ENCODE data around the gene ENAH.

ENAH gene

DNA sequence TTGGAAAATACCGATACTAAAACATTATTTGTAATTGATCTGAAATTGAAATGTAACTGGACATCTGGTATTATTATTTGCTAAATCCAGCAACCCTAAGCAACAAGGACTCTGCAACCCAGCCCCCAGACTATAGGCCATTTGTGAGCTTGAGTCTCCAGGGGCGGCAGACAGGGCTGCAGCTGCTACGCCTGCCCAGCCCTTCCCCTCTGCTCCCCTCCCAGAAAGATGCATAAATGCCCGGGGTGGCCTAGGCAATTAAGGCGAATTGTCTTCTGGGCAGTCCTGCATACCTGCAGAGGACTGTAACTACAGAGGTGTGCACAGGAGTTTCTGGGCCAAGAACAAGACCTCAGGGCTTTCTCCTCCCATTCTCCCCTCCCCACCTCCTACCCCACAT lies 183.9 kb downstream of the ENAH start:
- H3K27me3 ChIP-seq (replicated peaks in 2 of 5; ENCODE audit: control insufficient read depth in 4 of 5, insufficient read depth in 5 of 5, low read length in 4 of 5) = no peaks in the 10 kb centered on the region
- H3K27ac ChIP-seq (ENCODE audit: insufficient read depth in 1 of 2, low read depth in 1 of 2, low read length in 2 of 2, poor library complexity in 1 of 2, severe bottlenecking in 2 of 2) = no peak overlapping the region
- peaks cover 0 to 38% (median 22%) of the 10 kb centered on the region in 4 experiments for H3K4me1 ChIP-seq (ENCODE audit: control extremely low read depth in 1 of 4, control insufficient read depth in 4 of 4, insufficient read depth in 4 of 4, low read length in 3 of 4)
- no peak overlapping the region for H3K4me3 ChIP-seq (ENCODE audit: control insufficient read depth in 1 of 7, extremely low read depth in 1 of 7, insufficient read depth in 4 of 7, low read depth in 2 of 7, low read length in 6 of 7)
- CTCF ChIA-PET = interaction anchor here (0.6 to 10.5 kb wide), 10 partner anchors 16 to 596 kb away, joined by 3 to 136 read pairs (median 4); no protein-coding TSS in a partner anchor
- POLR2A ChIA-PET = no interaction called here
- no peak for DNase-seq
- H3K9me3 ChIP-seq (ENCODE audit: control extremely low read depth in 1 of 5, control insufficient read depth in 4 of 5, insufficient read depth in 2 of 5, low read depth in 1 of 5, low read length in 4 of 5) = no peaks in the 10 kb centered on the region
- no peaks in the 10 kb centered on the region for H3K36me3 ChIP-seq (ENCODE audit: control insufficient read depth in 4 of 4, insufficient read depth in 4 of 4, low read length in 3 of 4)
- 100% methylated on average over 3 of the region's 5 CpGs for WGBS (ENCODE audit: insufficient coverage)

DNA sequence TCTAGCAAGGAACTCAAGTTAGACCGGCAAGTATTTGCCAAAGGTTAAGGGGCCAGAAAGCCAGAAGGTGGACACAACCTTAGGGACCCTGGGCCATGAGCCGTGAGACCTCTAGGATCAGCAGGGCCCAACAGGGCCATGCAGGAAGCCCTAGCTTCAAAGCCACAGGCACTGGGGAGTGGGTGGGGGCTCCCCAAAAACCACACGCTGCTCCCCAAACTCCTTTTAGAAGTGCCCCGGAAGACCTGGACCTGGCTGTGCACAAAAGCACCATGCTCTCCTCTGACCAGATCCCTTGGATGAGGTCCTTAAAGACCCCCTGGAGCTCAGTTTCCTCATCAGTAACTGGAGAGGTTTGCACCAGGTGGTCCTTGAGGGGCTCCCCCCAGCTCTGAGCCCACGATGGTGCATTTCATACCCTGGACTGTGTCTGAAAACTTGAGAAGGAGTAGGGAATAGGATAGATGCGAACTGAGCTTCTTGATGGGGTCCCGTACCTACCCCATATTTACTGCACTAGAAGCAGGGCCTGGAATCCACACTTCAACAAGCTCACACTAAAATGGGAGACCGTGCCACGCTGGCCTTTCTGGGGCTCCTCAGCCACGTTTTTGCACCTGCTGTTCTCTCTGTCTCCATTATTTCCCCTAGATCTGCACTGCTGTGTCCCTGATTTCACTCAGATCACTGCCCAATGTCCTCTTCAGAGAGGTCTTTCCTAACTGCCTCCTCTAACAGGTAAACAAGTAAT lies 184.5 kb downstream of the ENAH start:
- DNase-seq = no peak
- Histone ChIP-seq H3K9me3 (ENCODE audit: control extremely low read depth in 1 of 5, control insufficient read depth in 4 of 5, insufficient read depth in 2 of 5, low read depth in 1 of 5, low read length in 4 of 5) (no peaks in the 10 kb centered on the region), H3K36me3 (ENCODE audit: control insufficient read depth in 4 of 4, insufficient read depth in 4 of 4, low read length in 3 of 4) (no peaks in the 10 kb centered on the region), H3K27ac (ENCODE audit: insufficient read depth in 1 of 2, low read depth in 1 of 2, low read length in 2 of 2, poor library complexity in 1 of 2, severe bottlenecking in 2 of 2) (peak overlapping the region in 1 of 2 experiments; percentile 58), H3K4me3 (ENCODE audit: control insufficient read depth in 1 of 7, extremely low read depth in 1 of 7, insufficient read depth in 4 of 7, low read depth in 2 of 7, low read length in 6 of 7) (peak overlapping the region in 5 of 7 experiments; percentile 54 to 89 (median 68)), H3K4me1 (ENCODE audit: control extremely low read depth in 1 of 4, control insufficient read depth in 4 of 4, insufficient read depth in 4 of 4, low read length in 3 of 4) (peaks cover 0 to 38% (median 22%) of the 10 kb centered on the region in 4 experiments), H3K27me3 (replicated peaks in 2 of 5; ENCODE audit: control insufficient read depth in 4 of 5, insufficient read depth in 5 of 5, low read length in 4 of 5) (no peaks in the 10 kb centered on the region)
- CTCF ChIA-PET = interaction anchor here (0.6 to 10.5 kb wide), 14 partner anchors 10 to 596 kb away, joined by 3 to 136 read pairs (median 4); no protein-coding TSS in a partner anchor
- 89% methylated on average over 7 of the region's 10 CpGs for WGBS (ENCODE audit: insufficient coverage)
- POLR2A ChIA-PET = interaction anchor here (1.0 to 2.0 kb wide), 6 partner anchors 24 to 525 kb away, joined by 3 to 4 read pairs (median 4); partner anchors contain the start of gene SRP9

DNA sequence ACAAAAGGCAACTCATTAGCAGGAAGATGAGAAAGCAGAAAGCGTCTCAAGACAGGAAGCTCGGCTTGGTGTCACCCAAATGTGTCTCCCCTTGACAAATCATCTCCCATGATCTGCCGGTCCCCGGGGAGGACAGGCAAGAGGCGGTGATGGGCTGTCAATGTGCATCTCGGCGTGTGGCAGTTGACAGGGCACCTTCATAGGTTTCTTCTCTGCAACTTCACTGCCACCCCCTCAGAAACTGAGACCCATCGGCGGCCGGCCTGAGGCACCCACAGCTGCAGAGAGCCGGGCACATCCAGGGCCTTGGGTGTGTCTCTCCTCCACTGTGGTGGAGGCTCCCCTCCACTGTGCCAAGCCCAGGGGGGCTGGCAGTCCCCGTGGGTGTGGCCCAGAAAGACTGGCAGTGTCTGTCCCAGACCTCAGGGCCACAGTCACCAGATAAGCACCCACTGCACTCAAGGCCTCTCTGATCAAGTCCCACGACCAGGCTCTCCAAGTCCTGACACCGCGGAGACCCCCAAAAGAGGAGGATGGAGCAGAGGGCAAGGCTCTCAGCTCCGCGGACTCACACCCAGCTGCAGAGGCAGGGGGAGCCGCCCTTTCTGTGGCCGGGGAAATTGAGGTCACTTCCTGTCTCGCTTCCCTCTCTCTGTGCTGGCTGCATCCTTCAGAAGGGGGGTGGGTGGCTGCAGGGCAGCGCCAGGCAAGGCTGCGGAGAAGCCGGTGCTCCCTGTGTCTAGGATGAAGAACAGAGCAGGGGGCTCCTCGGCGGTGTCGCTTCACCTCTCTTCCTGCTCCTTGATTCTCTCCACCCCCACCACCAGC lies 185.5 kb downstream of the ENAH start:
- Histone ChIP-seq H3K4me3 (ENCODE audit: control insufficient read depth in 1 of 7, extremely low read depth in 1 of 7, insufficient read depth in 4 of 7, low read depth in 2 of 7, low read length in 6 of 7) (peak overlapping the region; percentile 20 to 89 (median 66)), H3K9me3 (ENCODE audit: control extremely low read depth in 1 of 5, control insufficient read depth in 4 of 5, insufficient read depth in 2 of 5, low read depth in 1 of 5, low read length in 4 of 5) (no peaks in the 10 kb centered on the region), H3K4me1 (ENCODE audit: control extremely low read depth in 1 of 4, control insufficient read depth in 4 of 4, insufficient read depth in 4 of 4, low read length in 3 of 4) (peaks cover 0 to 38% (median 22%) of the 10 kb centered on the region in 4 experiments), H3K27me3 (replicated peaks in 2 of 5; ENCODE audit: control insufficient read depth in 4 of 5, insufficient read depth in 5 of 5, low read length in 4 of 5) (no peaks in the 10 kb centered on the region), H3K36me3 (ENCODE audit: control insufficient read depth in 4 of 4, insufficient read depth in 4 of 4, low read length in 3 of 4) (no peaks in the 10 kb centered on the region), H3K27ac (ENCODE audit: insufficient read depth in 1 of 2, low read depth in 1 of 2, low read length in 2 of 2, poor library complexity in 1 of 2, severe bottlenecking in 2 of 2) (peak overlapping the region; percentile 58 to 82)
- 9% methylated on average over 20 of the region's 26 CpGs for WGBS (ENCODE audit: insufficient coverage)
- CTCF ChIA-PET = interaction anchor here (1.0 to 10.5 kb wide), 10 partner anchors 9 to 597 kb away, joined by 3 to 136 read pairs (median 4); no protein-coding TSS in a partner anchor
- peak; percentile 87 to 96 (median 94) for DNase-seq
- POLR2A ChIA-PET = interaction anchor here (0.5 to 2.0 kb wide), 11 partner anchors 18 to 532 kb away, joined by 3 to 4 read pairs (median 3); partner anchors contain the start of genes SDE2 and SRP9

DNA sequence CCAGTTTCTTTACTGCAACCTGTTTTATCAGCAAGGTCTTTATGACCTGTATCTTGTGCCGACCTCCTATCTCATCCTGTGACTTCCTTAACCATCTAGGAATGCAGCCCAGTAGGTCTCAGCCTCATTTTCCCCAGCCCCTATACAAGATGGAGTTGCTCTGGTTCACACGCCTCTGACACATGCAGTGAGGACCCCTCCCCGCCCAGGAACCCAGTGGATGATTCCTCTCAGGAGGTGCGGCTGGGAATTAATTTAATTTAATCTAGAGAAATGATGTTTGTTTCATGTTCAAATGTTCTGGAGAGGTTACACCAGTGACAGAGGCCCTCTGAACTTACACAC lies 186.1 kb downstream of the ENAH start:
- peak overlapping the region in 1 of 2 experiments; percentile 82 for H3K27ac ChIP-seq (ENCODE audit: insufficient read depth in 1 of 2, low read depth in 1 of 2, low read length in 2 of 2, poor library complexity in 1 of 2, severe bottlenecking in 2 of 2)
- peak overlapping the region in 5 of 7 experiments; percentile 54 to 89 (median 68) for H3K4me3 ChIP-seq (ENCODE audit: control insufficient read depth in 1 of 7, extremely low read depth in 1 of 7, insufficient read depth in 4 of 7, low read depth in 2 of 7, low read length in 6 of 7)
- no peak for DNase-seq
- WGBS (ENCODE audit: insufficient coverage) = 100% methylated on average over 1 of the region's 4 CpGs
- ChIA-PET POLR2A (interaction anchor here (0.8 to 2.0 kb wide), 5 partner anchors 17 to 533 kb away, joined by 3 to 4 read pairs (median 4); partner anchors contain the start of gene SDE2), CTCF (interaction anchor here (1.0 to 10.5 kb wide), 3 partner anchors 21 to 41 kb away, joined by 4 to 136 read pairs (median 11); no protein-coding TSS in a partner anchor)
- H3K9me3 ChIP-seq (ENCODE audit: control extremely low read depth in 1 of 5, control insufficient read depth in 4 of 5, insufficient read depth in 2 of 5, low read depth in 1 of 5, low read length in 4 of 5) = no peaks in the 10 kb centered on the region
- H3K4me1 ChIP-seq (ENCODE audit: control extremely low read depth in 1 of 4, control insufficient read depth in 4 of 4, insufficient read depth in 4 of 4, low read length in 3 of 4) = peaks cover 0 to 38% (median 22%) of the 10 kb centered on the region in 4 experiments
- H3K27me3 ChIP-seq (replicated peaks in 2 of 5; ENCODE audit: control insufficient read depth in 4 of 5, insufficient read depth in 5 of 5, low read length in 4 of 5) = no peaks in the 10 kb centered on the region
- H3K36me3 ChIP-seq (ENCODE audit: control insufficient read depth in 4 of 4, insufficient read depth in 4 of 4, low read length in 3 of 4) = no peaks in the 10 kb centered on the region

DNA sequence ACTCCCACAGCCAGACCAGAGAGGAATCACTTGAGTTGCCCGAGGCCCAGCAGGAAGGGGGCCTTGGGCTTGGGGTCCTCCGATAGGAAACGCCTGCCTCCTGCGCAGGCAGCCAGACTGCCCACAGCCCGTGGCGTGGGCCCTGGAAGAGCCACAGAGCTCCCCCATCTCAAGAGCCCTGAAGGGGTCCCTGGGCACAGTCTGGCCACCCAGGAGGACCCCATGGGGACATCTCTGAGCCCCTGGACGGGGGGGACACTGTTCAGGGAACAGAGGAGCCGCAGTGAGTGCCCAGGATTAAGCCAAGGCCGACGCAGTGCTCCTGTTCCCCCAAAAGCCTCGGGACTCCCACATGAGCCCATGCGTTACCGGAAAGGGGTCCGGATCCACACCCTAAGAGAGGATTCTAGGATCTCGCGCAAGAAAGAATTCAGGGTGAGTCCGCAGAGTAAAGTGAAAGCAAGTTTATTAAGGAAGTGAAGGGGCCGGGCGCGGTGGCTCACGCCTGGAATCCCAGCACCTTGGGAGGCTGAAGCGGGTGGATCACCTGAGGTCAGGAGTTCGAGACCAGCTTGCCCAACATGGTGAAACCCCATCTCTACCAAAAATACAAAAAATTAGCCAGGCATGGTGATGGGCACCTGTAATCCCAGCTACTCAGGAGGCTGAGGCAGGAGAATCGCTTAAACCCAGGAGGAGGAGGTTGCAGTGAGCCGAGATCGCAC lies 187.0 kb downstream of the ENAH start:
- no peak overlapping the region for H3K4me3 ChIP-seq (ENCODE audit: control insufficient read depth in 1 of 7, extremely low read depth in 1 of 7, insufficient read depth in 4 of 7, low read depth in 2 of 7, low read length in 6 of 7)
- no peaks in the 10 kb centered on the region for H3K9me3 ChIP-seq (ENCODE audit: control extremely low read depth in 1 of 5, control insufficient read depth in 4 of 5, insufficient read depth in 2 of 5, low read depth in 1 of 5, low read length in 4 of 5)
- no peaks in the 10 kb centered on the region for H3K27me3 ChIP-seq (replicated peaks in 2 of 5; ENCODE audit: control insufficient read depth in 4 of 5, insufficient read depth in 5 of 5, low read length in 4 of 5)
- peaks cover 0 to 40% (median 22%) of the 10 kb centered on the region in 4 experiments for H3K4me1 ChIP-seq (ENCODE audit: control extremely low read depth in 1 of 4, control insufficient read depth in 4 of 4, insufficient read depth in 4 of 4, low read length in 3 of 4)
- no peak for DNase-seq
- no peak overlapping the region for H3K27ac ChIP-seq (ENCODE audit: insufficient read depth in 1 of 2, low read depth in 1 of 2, low read length in 2 of 2, poor library complexity in 1 of 2, severe bottlenecking in 2 of 2)
- POLR2A ChIA-PET = no interaction called here
- 86% methylated on average over 17 of the region's 26 CpGs for WGBS (ENCODE audit: insufficient coverage)
- CTCF ChIA-PET = interaction anchor here (1.5 to 1.6 kb wide), 2 partner anchors 9 to 23 kb away, joined by 3 to 5 read pairs; no protein-coding TSS in a partner anchor
- no peaks in the 10 kb centered on the region for H3K36me3 ChIP-seq (ENCODE audit: control insufficient read depth in 4 of 4, insufficient read depth in 4 of 4, low read length in 3 of 4)

DNA sequence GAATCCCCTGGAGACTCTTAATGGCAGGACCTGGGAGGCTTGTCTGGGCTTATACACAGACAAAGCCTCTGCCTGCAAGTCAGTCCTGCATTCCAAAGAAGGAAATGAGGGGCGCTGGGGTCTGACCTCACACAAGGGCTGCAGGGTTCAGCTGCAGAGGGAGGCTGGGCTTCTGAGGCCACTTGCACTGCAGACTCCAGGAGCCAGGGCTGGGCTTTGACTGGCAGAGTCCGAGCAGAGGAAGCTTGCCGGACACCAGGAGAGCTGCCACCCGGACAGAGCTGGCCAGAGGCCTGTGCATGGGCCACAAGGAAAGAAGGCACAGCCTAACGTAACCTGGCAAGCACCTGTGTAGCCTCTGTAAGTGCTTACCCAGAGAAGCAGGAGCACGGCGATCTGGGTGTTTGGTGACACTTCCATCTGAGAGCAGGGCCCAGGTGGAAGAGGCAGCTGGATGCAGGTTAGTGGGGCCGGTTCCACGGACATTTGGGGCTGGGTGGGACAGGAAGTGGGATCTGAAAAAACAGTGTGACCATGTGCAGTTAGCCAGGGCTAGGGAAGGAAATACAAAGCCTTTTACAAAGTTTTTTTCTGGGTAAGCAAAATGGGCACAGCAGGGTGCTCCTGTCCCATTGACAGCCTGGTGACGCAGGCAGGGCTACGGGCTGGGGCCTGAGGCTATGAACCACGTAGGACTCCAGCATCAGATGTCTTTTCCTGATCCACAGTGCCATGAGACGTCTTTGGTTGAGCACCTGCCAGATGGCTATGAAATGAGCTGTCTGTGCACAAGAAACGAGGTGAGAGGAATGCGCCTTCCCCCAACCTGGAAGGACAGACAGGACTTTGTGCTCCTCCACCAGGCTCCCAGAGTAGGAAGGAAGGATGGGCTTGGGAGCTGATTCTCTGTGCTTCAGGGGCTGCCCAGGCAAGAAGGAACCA lies 187.8 kb downstream of the ENAH start:
- no peaks in the 10 kb centered on the region for H3K9me3 ChIP-seq (ENCODE audit: control extremely low read depth in 1 of 5, control insufficient read depth in 4 of 5, insufficient read depth in 2 of 5, low read depth in 1 of 5, low read length in 4 of 5)
- H3K4me3 ChIP-seq (ENCODE audit: control insufficient read depth in 1 of 7, extremely low read depth in 1 of 7, insufficient read depth in 4 of 7, low read depth in 2 of 7, low read length in 6 of 7) = no peak overlapping the region
- no peak overlapping the region for H3K27ac ChIP-seq (ENCODE audit: insufficient read depth in 1 of 2, low read depth in 1 of 2, low read length in 2 of 2, poor library complexity in 1 of 2, severe bottlenecking in 2 of 2)
- H3K4me1 ChIP-seq (ENCODE audit: control extremely low read depth in 1 of 4, control insufficient read depth in 4 of 4, insufficient read depth in 4 of 4, low read length in 3 of 4) = peaks cover 0 to 46% (median 22%) of the 10 kb centered on the region in 4 experiments
- no peaks in the 10 kb centered on the region for H3K36me3 ChIP-seq (ENCODE audit: control insufficient read depth in 4 of 4, insufficient read depth in 4 of 4, low read length in 3 of 4)
- ChIA-PET POLR2A (no interaction called here), CTCF (interaction anchor here (0.7 to 1.6 kb wide), 6 partner anchors 10 to 35 kb away, joined by 3 to 5 read pairs (median 3); no protein-coding TSS in a partner anchor)
- no peak for DNase-seq
- H3K27me3 ChIP-seq (replicated peaks in 2 of 5; ENCODE audit: control insufficient read depth in 4 of 5, insufficient read depth in 5 of 5, low read length in 4 of 5) = no peaks in the 10 kb centered on the region
- WGBS (ENCODE audit: insufficient coverage) = 75% methylated on average over 14 of the region's 15 CpGs

Data from common myeloid progenitor, CD34-positive (primary cell).